Kidney capillary endothelial cell (primary cell): ENCODE results near the gene SEC16A.
A peak's percentile ranks its signal among the peaks of the same experiment; 100 is the strongest.

Experiments
- DNase-seq: peaks from one replicate; pipeline ENCODE4 v3.0.0-alpha.2; 2018; ENCODE audit warnings: low spot score

SEC16A gene

DNA sequence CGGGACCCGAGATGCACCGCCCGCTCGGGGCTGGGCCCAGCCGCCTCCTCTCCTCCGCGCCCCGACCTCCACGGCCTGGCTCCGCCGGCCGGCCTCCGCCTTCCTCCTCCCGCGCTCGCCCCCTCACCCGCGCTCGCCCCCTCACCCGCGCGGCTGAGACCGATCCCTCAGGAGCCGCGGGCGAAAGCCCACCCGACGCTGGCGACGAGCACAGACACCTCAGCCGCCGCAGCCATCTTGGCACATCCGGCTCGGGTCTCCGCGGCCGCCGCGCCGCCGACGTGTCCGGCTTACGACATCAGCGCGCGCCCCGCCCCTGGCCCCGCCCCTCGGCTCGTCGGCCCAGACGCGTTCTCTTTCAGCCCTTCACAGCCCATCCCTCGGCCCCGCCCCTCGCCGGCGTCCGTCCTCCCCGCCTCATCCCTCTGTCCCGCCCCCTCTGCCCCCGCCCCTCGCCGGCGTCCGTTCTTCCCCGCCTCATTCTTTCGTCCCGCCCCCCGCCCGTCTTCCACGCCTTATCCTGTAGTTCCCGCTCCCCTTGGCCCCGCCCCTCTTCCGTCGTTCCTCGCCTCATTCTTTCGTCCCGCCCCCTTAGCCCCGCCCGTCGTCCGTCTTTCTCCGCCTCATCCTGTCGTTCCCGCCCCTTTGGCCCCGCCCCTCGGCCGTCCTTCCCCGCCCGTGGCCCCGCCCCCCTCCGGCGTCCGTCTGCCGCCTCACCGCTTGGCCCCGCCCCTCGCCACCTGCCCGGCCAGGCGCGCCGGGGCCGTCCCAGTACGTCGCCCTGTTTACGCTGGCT lies at the start of gene SEC16A:
Gene SEC16A, minus strand, starts transcription at position 248 of the 796 bp plus-strand sequence. CDS start 5,425 bp downstream, outside the sequence.
- DNase-seq = peak; percentile 97

- DNase-seq = no peak
Observed at GRCh38 chr9:136531904-136532798, 49.3 kb upstream of the SEC16A start.

GRCh38 chr9:136531186-136531903 lies 48.5 kb upstream of the SEC16A start:
- DNase-seq = no peak

DNA sequence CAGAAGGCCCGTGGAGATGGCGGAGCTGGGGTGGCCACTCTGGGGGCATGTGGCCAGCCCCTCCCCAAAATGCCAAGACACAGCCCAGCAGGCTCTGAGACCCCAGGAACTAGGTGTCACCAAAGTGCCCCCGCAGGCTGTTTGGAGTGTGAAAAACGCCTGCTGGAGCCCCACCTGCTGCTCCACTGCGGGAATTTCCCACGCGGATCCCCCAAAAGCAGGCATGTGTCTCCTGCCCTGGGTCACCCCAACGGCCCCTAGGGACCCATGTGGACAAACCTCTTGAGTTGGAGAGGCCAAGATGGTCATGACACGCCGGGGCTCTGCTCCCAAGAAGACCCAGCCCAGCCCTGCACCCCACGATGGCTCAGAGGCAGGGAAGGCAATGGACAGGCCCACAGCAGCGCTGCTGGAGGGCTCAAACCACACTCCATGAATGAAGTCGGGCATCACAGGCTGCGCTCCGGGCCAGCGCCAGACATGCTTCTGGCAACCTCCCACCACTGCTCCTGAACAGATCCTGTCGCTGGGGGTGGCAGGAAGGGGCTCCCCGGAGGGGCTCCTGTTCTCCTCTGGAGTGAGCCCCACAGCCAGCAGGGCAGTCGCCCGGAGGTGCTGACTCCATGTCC lies 47.7 kb upstream of the SEC16A start:
- DNase-seq = no peak

DNA sequence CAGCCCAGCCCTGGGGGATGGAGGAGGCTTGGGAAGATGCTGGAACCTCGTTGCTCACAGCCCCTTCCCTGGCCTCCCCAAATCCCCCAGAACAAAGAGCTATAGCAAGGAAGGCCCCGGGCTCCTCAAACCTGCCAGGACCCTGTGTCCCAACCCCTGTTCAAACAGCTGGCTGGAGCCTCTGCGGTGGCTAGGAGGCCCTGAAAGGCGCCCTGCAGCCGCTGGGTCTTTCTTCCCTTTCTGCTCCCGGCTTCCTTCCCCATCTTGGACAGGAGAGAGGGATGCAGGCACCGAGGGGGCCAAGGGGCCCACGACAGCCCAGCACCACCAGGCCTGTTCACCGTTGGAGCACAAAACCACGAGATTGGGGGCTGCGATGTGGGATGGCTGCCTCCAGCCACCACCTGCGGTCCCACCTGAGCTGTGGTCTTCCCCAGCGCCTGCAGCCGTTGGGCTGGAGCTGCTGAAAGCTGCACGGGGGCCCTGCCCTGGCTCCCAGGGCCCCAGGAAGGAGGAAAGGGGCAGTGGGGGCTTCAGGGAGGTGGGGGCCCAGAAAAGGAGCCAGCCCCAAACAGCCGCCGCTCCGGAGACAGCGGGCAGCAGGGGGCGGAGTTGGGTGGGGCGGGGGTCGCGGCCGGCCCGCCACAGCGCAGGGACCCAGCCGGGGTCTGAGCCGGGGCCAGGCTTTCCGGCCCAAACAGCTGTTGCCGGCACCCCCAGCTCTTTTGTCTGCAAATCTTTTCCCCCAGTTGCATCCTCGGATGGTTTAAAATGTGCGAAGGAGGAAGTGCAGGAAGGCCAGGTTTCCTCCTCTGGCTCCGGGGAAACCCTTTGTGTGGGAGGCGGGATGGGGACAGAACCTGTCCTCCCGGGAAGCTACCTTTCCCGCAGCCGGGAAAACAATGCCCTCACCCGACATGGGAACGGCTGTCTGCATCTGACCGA lies 46.9 kb upstream of the SEC16A start:
- DNase-seq = peak; percentile 89

GRCh38 chr9:136528716-136529341 lies 46.0 kb upstream of the SEC16A start:
- DNase-seq = no peak

GRCh38 chr9:136527721-136528710 lies 45.2 kb upstream of the SEC16A start:
- DNase-seq = no peak

DNA sequence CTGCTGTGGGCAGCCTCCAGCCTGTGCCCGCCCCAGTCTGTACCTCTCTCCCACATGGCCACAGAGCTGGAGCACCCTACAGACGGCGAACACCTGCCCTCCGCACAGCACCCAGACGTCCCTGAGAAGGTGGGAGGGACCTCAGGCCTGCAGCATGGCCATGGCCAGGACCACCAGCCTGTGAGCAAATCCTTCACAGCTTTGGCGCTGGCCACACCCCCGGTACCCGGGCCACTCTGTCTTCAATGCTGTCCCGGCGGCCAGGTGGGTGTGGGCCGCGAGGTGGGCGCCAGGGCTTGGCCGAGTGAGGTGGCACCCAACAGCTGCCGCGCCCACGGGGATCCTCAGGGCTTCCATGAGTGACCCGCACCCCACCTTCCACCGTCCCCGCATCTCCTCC lies 44.3 kb upstream of the SEC16A start:
- no peak for DNase-seq

- DNase-seq = no peak
Observed at GRCh38 chr9:136526625-136527066, 43.8 kb upstream of the SEC16A start.

DNA sequence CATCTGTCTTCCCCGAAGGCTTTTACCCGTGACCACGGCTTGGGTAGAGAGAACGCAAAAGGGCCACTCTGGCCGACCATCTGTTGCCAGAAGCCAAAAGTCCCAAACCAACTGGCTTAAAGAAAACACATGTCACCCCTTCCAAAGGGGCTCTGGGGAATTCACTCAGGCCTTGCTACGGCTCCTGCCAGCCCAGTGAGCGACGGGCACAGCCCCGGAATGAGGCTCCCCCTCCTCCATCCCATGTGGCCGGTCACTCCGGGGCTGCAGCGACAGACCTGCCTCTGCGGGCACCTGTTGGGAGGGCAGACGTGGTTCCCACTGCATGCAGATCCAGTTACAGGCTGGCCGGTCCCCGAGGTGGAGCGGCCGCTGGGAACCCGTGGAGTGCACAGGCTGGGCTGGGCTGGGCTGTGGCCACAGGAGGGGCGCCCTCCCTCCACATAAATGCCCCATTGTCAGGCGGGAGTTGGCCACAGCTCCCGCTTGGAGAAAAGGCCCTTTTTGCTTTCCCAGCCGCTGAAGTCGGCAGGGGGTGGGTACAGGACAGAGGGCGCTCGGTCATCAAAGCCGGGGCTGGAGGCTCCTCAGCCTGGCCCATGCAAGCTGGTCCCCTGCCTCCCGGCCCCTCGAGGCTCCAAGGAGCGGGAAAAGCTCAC lies 43.1 kb upstream of the SEC16A start:
- DNase-seq = no peak

DNA sequence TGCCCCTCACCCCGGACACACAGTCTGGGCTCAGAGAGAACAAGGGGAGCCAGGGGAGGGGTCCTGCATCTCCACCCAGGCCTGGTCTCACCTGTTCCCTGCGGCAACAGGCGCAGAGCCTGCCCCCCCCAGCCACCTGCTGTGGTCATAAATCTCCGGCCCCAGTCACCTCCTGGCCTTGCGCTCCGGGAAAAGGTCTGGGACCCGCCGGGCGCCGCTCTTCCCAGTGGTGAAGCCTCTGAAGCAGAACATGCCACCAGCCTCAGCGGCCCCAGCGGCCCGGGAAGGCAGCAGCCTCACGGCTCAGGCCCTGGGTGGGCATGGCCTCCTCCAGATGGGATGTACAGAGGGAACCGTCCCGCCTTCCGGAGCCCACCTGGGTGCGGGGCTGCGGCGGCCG lies 42.4 kb upstream of the SEC16A start:
- DNase-seq = no peak

DNA sequence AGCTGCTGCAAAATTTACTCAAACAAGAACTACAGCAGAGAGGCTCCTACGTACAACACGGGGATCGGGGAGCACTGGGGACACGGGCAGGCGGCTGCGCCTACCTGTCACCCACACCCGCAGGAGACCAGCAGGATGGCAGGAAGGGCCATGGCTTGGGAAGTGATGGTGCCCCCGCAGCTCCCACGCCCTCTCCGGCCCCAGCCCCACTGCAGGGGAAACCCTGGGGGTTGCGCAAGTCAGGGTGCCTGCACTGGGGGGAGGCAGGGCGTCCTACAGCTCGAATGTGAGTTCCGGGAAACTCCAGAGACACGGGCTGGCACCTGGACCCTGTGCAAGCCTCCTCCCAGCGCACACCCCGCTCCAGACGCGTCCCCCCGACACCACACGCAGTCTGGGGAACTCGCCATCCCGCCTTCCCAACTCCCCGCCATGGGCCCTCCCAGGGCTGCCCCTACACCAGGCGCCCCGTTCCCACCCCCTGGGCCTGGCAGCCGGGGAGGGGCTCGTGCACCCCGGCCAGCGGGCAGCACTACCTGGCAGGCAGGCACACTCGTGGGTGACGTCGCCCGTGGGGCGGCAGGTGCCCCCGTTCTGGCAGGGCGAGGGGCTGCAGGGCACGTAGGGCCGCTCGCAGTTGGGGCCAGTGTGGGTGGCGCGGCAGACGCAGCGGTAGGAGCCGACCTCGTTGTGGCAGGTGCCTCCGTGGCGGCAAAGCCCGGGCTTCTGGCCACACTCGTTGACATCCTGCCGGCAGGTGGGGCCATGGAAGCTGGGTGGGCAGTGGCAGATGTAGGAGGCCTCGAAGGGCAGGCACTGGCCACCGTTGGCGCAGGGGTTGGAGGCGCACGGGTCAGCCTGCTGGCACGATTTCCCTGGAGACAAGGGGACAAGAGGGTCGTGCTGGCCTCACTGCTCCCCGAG lies 39.7 kb upstream of the SEC16A start:
- DNase-seq = no peak

DNA sequence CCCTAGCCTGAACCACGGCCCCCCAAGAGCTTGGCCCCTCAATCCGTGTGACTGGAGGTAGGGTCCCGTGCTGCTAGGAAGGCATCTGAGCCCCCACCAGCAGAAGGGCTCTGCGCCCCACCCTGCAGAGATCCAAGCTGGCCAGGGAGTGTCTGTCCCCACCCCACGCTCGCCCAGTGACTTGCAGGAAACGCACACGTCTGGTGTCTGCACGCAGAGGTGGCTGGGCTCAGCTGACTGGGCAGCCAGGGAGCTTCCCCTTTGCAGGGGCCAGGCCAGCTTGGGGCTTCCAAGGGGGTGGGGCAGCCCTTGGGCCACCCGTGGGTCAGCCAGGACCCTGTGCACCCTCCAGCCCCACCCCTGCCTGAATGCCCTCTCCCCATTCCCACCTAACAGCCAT lies 38.7 kb upstream of the SEC16A start:
- DNase-seq = peak; percentile 57

DNA sequence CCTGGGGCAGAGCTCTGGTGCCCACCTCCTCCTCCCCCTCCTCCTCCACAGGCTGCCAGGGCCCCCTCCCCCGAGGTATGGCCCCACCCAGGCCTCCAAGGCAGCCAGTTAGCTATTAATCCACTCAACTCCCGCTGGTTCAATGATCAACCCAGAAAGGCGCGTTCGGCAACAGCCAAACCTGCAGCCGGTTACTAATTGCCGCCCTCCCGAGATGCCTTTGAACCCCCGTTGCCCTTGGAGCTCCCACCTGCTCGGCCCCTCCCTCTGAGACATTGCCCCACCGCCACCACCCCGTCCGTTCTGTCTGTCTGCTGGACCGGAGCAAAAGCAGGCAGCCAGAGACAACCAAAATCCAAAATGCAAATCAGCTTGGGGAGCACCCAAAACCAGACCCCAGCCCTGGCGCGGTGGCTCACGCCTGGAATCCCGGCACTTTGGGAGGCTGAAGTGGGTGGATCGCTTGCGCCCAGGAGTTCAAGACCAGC lies 37.3 kb upstream of the SEC16A start:
- DNase-seq = no peak

- DNase-seq = no peak
Observed at GRCh38 chr9:136519263-136520052, 36.6 kb upstream of the SEC16A start.

DNA sequence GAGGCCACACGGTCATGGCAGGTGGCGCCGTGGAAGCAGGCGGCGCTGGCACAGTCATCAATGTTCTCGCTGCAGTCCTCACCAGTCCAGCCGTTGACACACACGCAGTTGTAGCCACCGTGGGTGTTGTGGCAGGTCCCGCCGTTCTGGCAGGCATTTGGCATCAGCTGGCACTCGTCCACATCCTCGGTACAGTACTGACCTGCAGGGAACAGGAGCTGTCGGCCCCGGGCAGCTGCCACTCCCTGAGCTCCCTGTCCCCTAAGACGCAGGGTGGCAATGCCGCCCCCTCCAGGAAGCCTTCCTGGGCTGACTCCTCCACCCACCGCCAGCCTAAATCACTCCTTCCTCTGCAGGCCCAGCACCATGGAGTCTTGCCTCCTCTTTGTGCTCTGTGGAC lies 35.8 kb upstream of the SEC16A start:
- no peak for DNase-seq
